HepG2 (cell line): ENCODE measurements around the gene NOXO1. TPM values are rescaled to one million over a fixed set of nuclear protein-coding genes. Genes with fewer than 3 reads are reported as not detected.
A peak's percentile ranks its signal among the peaks of the same experiment; 100 is the strongest.

Experiments used
- ATAC-seq: fragments of 200-7000 bp; cut with Tn5 transposase; 3 replicates; pipeline ENCODE4 v1.9.1; 2020; ENCODE audit warnings: mild to moderate bottlenecking, moderate library complexity
- BruUV-seq: library from RNA; stranded (reverse); fragments of 400-500 nt; replicated peaks from 2 replicates; lab custom pipeline; 2021; lab: Mats Ljungman, UMichigan
- CTCF ChIA-PET: fragments of 300-600 bp; formaldehyde crosslinking; extraction: SDS; loops from one replicate; lab custom pipeline; 2021; ENCODE audit warnings: low total read pairs, inconsistent platforms, low intra/inter-chr PET ratio; lab: Yijun Ruan, JAX
- POLR2A ChIA-PET: fragments of 350-600 bp; sonication (Branson Sonifier 250); formaldehyde crosslinking; loops from one replicate; lab custom pipeline; 2020; ENCODE audit warnings: antibody characterized with exemption, inconsistent platforms; lab: Yijun Ruan, JAX
- DNase-seq: peaks from one replicate; pipeline ENCODE4 v3.0.0-alpha.2; 2015; ENCODE audit warnings: low spot score
- FAIRE-seq: peaks from 3 replicates; lab custom pipeline; 2011; peaks lifted over from hg19 to GRCh38; lab: Jason Lieb, UNC
- H2AFZ ChIP-seq: one replicate; pipeline ENCODE4 v1.6.1; 2011; ENCODE audit warnings: low read length, inconsistent platforms
- H3K27ac ChIP-seq: fragments of 300-600 bp; 3 replicates; pipeline ENCODE4 v1.8.0; 2011; ENCODE audit warnings: mixed run types, mild to moderate bottlenecking, mixed read lengths, low read length, inconsistent platforms; ENCODE audit not compliant: insufficient read depth; ENCODE audit errors: extremely low read length
- H3K27me3 ChIP-seq, 2 experiments: fragments of 200-600 bp in 1 of 2; 2 replicates in 1 of 2; 3 replicates in 1 of 2; pipeline versions ENCODE4 v1.6.0 to v1.8.0; 2011; ENCODE audit warnings: low read length in 2 of 2, mild to moderate bottlenecking in 2 of 2, moderate library complexity in 2 of 2, inconsistent platforms in 1 of 2; ENCODE audit not compliant: insufficient read depth in 2 of 2, control insufficient read depth in 1 of 2
- H3K36me3 ChIP-seq, 2 experiments: fragments of 200-600 bp in 1 of 2; replicated peaks in 1 of 2; 2 replicates in 1 of 2; 3 replicates in 1 of 2; pipeline versions ENCODE4 v1.5.1 to v1.8.0; 2011; ENCODE audit warnings: low read length in 2 of 2, inconsistent platforms in 1 of 2; ENCODE audit not compliant: insufficient read depth in 2 of 2, control insufficient read depth in 1 of 2
- H3K4me1 ChIP-seq: 2 replicates; pipeline ENCODE4 v1.5.1; 2012; ENCODE audit warnings: low read length, inconsistent platforms; ENCODE audit not compliant: insufficient read depth
- H3K4me2 ChIP-seq: 2 replicates; pipeline ENCODE4 v1.6.0; 2011; ENCODE audit warnings: low read depth, low read length, inconsistent platforms
- H3K4me3 ChIP-seq, 3 experiments: fragments of 200-600 bp in 1 of 3; sonication (generic), shearing (Covaris generic) in 1 of 3; replicated peaks in 1 of 3; 2 replicates each; pipeline ENCODE4 v1.5.1; 2011 to 2016; ENCODE audit warnings: low read length in 3 of 3, inconsistent platforms in 2 of 3, low read depth in 2 of 3, mild to moderate bottlenecking in 2 of 3, control low read depth in 1 of 3, mixed read lengths in 1 of 3; ENCODE audit not compliant: insufficient read depth in 1 of 3
- H3K79me2 ChIP-seq: one replicate; pipeline ENCODE4 v1.6.1; 2011; ENCODE audit warnings: low read length, inconsistent platforms; ENCODE audit not compliant: insufficient read depth
- H3K9ac ChIP-seq: 2 replicates; pipeline ENCODE4 v1.6.0; 2011; ENCODE audit warnings: mild to moderate bottlenecking, low read depth, low read length, inconsistent platforms; ENCODE audit not compliant: insufficient read depth
- H3K9me3 ChIP-seq: 2 replicates; pipeline ENCODE4 v1.5.1; 2012; ENCODE audit warnings: mild to moderate bottlenecking, low read length
- H4K20me1 ChIP-seq: 2 replicates; pipeline ENCODE4 v1.6.0; 2011; ENCODE audit warnings: inconsistent platforms, mild to moderate bottlenecking, low read length, moderate library complexity; ENCODE audit not compliant: insufficient read depth
- ATF4 ChIP-seq, 2 experiments: fragments of 450-650 bp in 1 of 2; sonication (generic) in 1 of 2; formaldehyde crosslinking; IDR thresholded peaks; 2 replicates each; pipeline versions ENCODE4 v1.5.0 to v1.8.0; 2020 to 2022; ENCODE audit warnings: mild to moderate bottlenecking in 1 of 2, missing genetic modification reagents in 1 of 2
- BRD4 ChIP-seq: sonication (generic); formaldehyde crosslinking; IDR thresholded peaks from 2 replicates; pipeline ENCODE4 v1.4.0; 2020; ENCODE audit warnings: missing genetic modification reagents
- FOXA1 ChIP-seq, 2 experiments: fragments of 450-650 bp in 1 of 2; sonication (generic) in 1 of 2; formaldehyde crosslinking in 1 of 2; IDR thresholded peaks; 2 replicates each; pipeline versions ENCODE4 v1.4.0 to v1.6.1; 2016 to 2020; ENCODE audit warnings: missing genetic modification reagents in 1 of 2
- KAT7 ChIP-seq: IDR thresholded peaks from 2 replicates; pipeline ENCODE4 v1.6.1; 2018; ENCODE audit warnings: borderline replicate concordance, missing compliant biosample characterization
- PTBP1 ChIP-seq: fragments of 200-400 bp; formaldehyde crosslinking; IDR thresholded peaks from 2 replicates; pipeline ENCODE4 v1.6.1; 2018; ENCODE audit warnings: low read length, low read depth; ENCODE audit not compliant: poor library complexity, severe bottlenecking
- REST ChIP-seq, 2 experiments: IDR thresholded peaks; 2 replicates each; pipeline ENCODE4 v1.6.1; 2011 to 2012; ENCODE audit warnings: low read length in 2 of 2, borderline replicate concordance in 1 of 2, low read depth in 1 of 2, mild to moderate bottlenecking in 1 of 2, moderate library complexity in 1 of 2
- SIN3B ChIP-seq: fragments of 150-350 bp; IDR thresholded peaks from 2 replicates; pipeline ENCODE4 v1.6.1; 2014; ENCODE audit warnings: low read length
- ZNF251 ChIP-seq: sonication (generic); formaldehyde crosslinking; IDR thresholded peaks from 2 replicates; pipeline ENCODE4 v1.9.0; 2021; ENCODE audit warnings: mild to moderate bottlenecking, missing genetic modification reagents
- ZNF274 ChIP-seq: sonication (generic); formaldehyde crosslinking; IDR thresholded peaks from 2 replicates; pipeline ENCODE4 v1.5.1; 2020; ENCODE audit warnings: mild to moderate bottlenecking, missing genetic modification reagents
- ZNF503 ChIP-seq: sonication (generic); formaldehyde crosslinking; IDR thresholded peaks from 2 replicates; pipeline ENCODE4 v1.4.0; 2020; ENCODE audit warnings: missing genetic modification reagents
- ZNF703 ChIP-seq: sonication (generic); formaldehyde crosslinking; IDR thresholded peaks from 2 replicates; pipeline ENCODE4 v1.5.1; 2020; ENCODE audit warnings: missing genetic modification reagents, mild to moderate bottlenecking, moderate library complexity, borderline replicate concordance
- ZNF710 ChIP-seq: sonication (generic); formaldehyde crosslinking; IDR thresholded peaks from 2 replicates; pipeline ENCODE4 v1.5.0; 2020; ENCODE audit warnings: mild to moderate bottlenecking, missing genetic modification reagents, borderline replicate concordance
- WGBS: methylation state at CpG from one replicate; pipeline ENCODE4 v1.1.6; 2017; ENCODE audit warnings: low lambda C conversion rate; 5-methylcytosine and 5-hydroxymethylcytosine counted together
- in situ Hi-C: cut with HindIII; loops from 2 replicates; pipeline ENCODE4 v1.10.0; 2017; ENCODE audit warnings: low pct_unique_long_range_greater_than_20kb; ENCODE audit not compliant: extremely low pct_ligation_motif_present
- intact Hi-C: fragments of 100-400 bp; cut with micrococcal nuclease; formaldehyde crosslinking; loops from one replicate; pipeline ENCODE4 v1.10.0; 2022; ENCODE audit not compliant: unreplicated experiment
- polyA plus RNA-seq, 8 experiments: library from polyadenylated mRNA; depleted of rRNA in 3 of 8; stranded (reverse) in 7 of 8; unstranded in 1 of 8; fragments of >200 nt; fragmentation: Illumina TruSeq in 4 of 8; extraction: Trizol in 4 of 8; gene quantifications; 2 replicates each; pipeline versions ENCODE4 v1.2.1 to v1.2.3, GENCODE V29; 2011 to 2016; ENCODE audit warnings: low read depth in 4 of 8, missing spikeins in 1 of 8, mixed read lengths in 1 of 8; ENCODE audit not compliant: insufficient read depth in 1 of 8
- total RNA-seq, 5 experiments: library from RNA; depleted of rRNA; stranded (reverse); fragments of >200 nt; fragmentation: Illumina TruSeq; extraction: Trizol; gene quantifications; 2 replicates each; pipeline ENCODE4 v1.2.3, GENCODE V29; 2016; ENCODE audit warnings: low read depth in 1 of 5

NOXO1 gene
- total and polyA plus RNA-seq, 2 of the 13 experiments (the other 11 are each of a cell fraction or from before 2014, with no cell fraction given) = 0.69 to 1.4 TPM

GRCh38 chr16:1932050-1933028 lies 48.9 kb downstream of the NOXO1 start:
- 0 out of 5 replicates have a peak, but pooled peaks cover 0 to 3% of the 10 kb centered on the region in 2 experiments for H3K36me3 ChIP-seq
- H4K20me1 ChIP-seq = no peaks in the 10 kb centered on the region
- DNase-seq (peak; percentile 69), FAIRE-seq (peak; percentile 64), ATAC-seq (peak; percentile 78)
- peak overlapping the region; percentile 68 for H3K4me2 ChIP-seq
- ChIA-PET CTCF (interaction anchor here (0.7 kb wide), 2 partner anchors 69 to 119 kb away, joined by 3 read pairs; no protein-coding TSS in a partner anchor), POLR2A (interaction anchor here (1.2 to 1.8 kb wide), 5 partner anchors 9 to 223 kb away, joined by 3 to 34 read pairs (median 8); partner anchors contain the start of genes FAHD1, HAGH, MSRB1 and RPS2)
- H3K27ac ChIP-seq = peak overlapping the region; percentile 25
- 44% methylated on average over 8 of the region's 19 CpGs for WGBS
- H2AFZ ChIP-seq = no peak overlapping the region
- intact Hi-C loops (loop anchor here (2.0 kb wide), 1 partner anchor 70 kb away; no protein-coding TSS in a partner anchor), in situ Hi-C loops (no loop called here)
- no peaks in the 10 kb centered on the region for H3K9me3 ChIP-seq
- H3K27me3 ChIP-seq = peaks cover 0 to 3% of the 10 kb centered on the region in 2 experiments; a peak in 2 of 5 replicates
- H3K4me1 ChIP-seq = peaks cover 77% of the 10 kb centered on the region
- H3K79me2 ChIP-seq = no peaks in the 10 kb centered on the region
- no TSS peak for BruUV-seq
- peak overlapping the region in 1 of 3 experiments; percentile 58; a peak in 3 of 6 replicates for H3K4me3 ChIP-seq
- peak overlapping the region; percentile 46 for H3K9ac ChIP-seq
- TF ChIP-seq ZNF274 (CRISPR knock-in tag) (no peak), SIN3B (no peak), ATF4 (CRISPR knock-in tag; IDR thresholded peaks at IDR 0.05) (no peak), ZNF710 (CRISPR knock-in tag) (no peak; the same call in 1 of the 2 replicates), ZNF503 (CRISPR knock-in tag) (no peak), REST (IDR thresholded peaks at IDR 0.05; ENCODE audit: borderline replicate concordance in 1 of 2, low read depth in 1 of 2, low read length in 2 of 2) (no peak), ZNF251 (CRISPR knock-in tag) (no peak), BRD4 (no peak), PTBP1 (no peak), FOXA1 (IDR thresholded peaks at IDR 0.05) (no peak), FOXA1 (CRISPR knock-in tag; IDR thresholded peaks at IDR 0.05) (no peak), KAT7 (CRISPR knock-in tag) (no peak), ZNF703 (CRISPR knock-in tag) (no peak)
